Neuronal stem cell (in vitro differentiated cells): Measurements from ENCODE around the gene PTPRB.

Experiments used
- DNase-seq: peaks from one replicate; pipeline ENCODE4 v3.0.0-alpha.2; 2013; ENCODE audit warnings: low spot score
- H2AFZ ChIP-seq: one replicate; pipeline ENCODE4 v1.6.1; 2013; ENCODE audit warnings: mild to moderate bottlenecking, low read length, inconsistent platforms
- H2AK5ac ChIP-seq: 2 replicates; pipeline ENCODE4 v1.6.1; 2013; ENCODE audit warnings: low read depth, mild to moderate bottlenecking, inconsistent platforms, low read length, moderate library complexity, mixed read lengths
- H2BK120ac ChIP-seq: 2 replicates; pipeline ENCODE4 v1.6.1; 2013; ENCODE audit warnings: low read depth, mild to moderate bottlenecking, inconsistent platforms, low read length, moderate library complexity, mixed read lengths
- H2BK12ac ChIP-seq: one replicate; pipeline ENCODE4 v1.6.1; 2013; ENCODE audit warnings: low read length, inconsistent platforms
- H2BK15ac ChIP-seq: 2 replicates; pipeline ENCODE4 v1.6.1; 2013; ENCODE audit warnings: mild to moderate bottlenecking, low read length, inconsistent platforms, mixed read lengths
- H2BK5ac ChIP-seq: one replicate; pipeline ENCODE4 v1.6.1; 2013; ENCODE audit warnings: inconsistent platforms, mild to moderate bottlenecking, low read length, moderate library complexity
- H3K14ac ChIP-seq: one replicate; pipeline ENCODE4 v1.6.1; 2013; ENCODE audit warnings: low read length, inconsistent platforms
- H3K18ac ChIP-seq: 2 replicates; pipeline ENCODE4 v1.6.1; 2013; ENCODE audit warnings: low read length, inconsistent platforms
- H3K23ac ChIP-seq: 2 replicates; pipeline ENCODE4 v1.6.1; 2013; ENCODE audit warnings: low read depth, mild to moderate bottlenecking, mixed read lengths, low read length, inconsistent platforms; ENCODE audit not compliant: poor library complexity
- H3K27ac ChIP-seq: replicated peaks from 3 replicates; pipeline ENCODE4 v1.5.1; 2013; ENCODE audit warnings: low read length, inconsistent platforms
- H3K27me3 ChIP-seq, 3 experiments: 2 replicates each; pipeline ENCODE4 v1.6.1; 2013; ENCODE audit warnings: low read length in 3 of 3, mild to moderate bottlenecking in 2 of 3, inconsistent platforms in 1 of 3, low read depth in 1 of 3, mixed read lengths in 1 of 3, moderate library complexity in 1 of 3; ENCODE audit not compliant: control insufficient read depth in 3 of 3, insufficient read depth in 3 of 3
- H3K36me3 ChIP-seq, 2 donors: replicated peaks in 1 of 2; 2 replicates each; pipeline ENCODE4 v1.6.1; 2013; ENCODE audit warnings: low read length in 2 of 2; ENCODE audit not compliant: control insufficient read depth in 2 of 2, insufficient read depth in 2 of 2
- H3K4ac ChIP-seq: 2 replicates; pipeline ENCODE4 v1.6.1; 2013; ENCODE audit warnings: inconsistent platforms, mild to moderate bottlenecking, low read length, moderate library complexity
- H3K4me1 ChIP-seq, 2 donors: 1 replicate in 1 of 2; 2 replicates in 1 of 2; pipeline ENCODE4 v1.6.1; 2013; ENCODE audit warnings: low read length in 2 of 2, low read depth in 1 of 2; ENCODE audit not compliant: control insufficient read depth in 2 of 2, insufficient read depth in 1 of 2
- H3K4me2 ChIP-seq: one replicate; pipeline ENCODE4 v1.6.1; 2013; ENCODE audit warnings: mild to moderate bottlenecking, low read length, inconsistent platforms; ENCODE audit not compliant: insufficient read depth, poor library complexity, severe bottlenecking
- H3K4me3 ChIP-seq, 2 donors: 2 replicates each; pipeline ENCODE4 v1.5.1; 2013; ENCODE audit warnings: low read length in 2 of 2, mild to moderate bottlenecking in 2 of 2, inconsistent platforms in 1 of 2, moderate library complexity in 1 of 2
- H3K79me1 ChIP-seq: one replicate; pipeline ENCODE4 v1.6.1; 2013; ENCODE audit warnings: low read depth, mild to moderate bottlenecking, inconsistent platforms, low read length, moderate library complexity
- H3K9ac ChIP-seq: one replicate; pipeline ENCODE4 v1.6.1; 2013; ENCODE audit warnings: mild to moderate bottlenecking, low read depth, low read length, inconsistent platforms; ENCODE audit not compliant: poor library complexity
- H3K9me3 ChIP-seq, 2 donors: replicated peaks in 1 of 2; 2 replicates each; pipeline versions ENCODE3 to v1.6.1; 2013; ENCODE audit warnings: low read length in 2 of 2, mild to moderate bottlenecking in 2 of 2, inconsistent platforms in 1 of 2, low read depth in 1 of 2, mixed read lengths in 1 of 2, moderate library complexity in 1 of 2; ENCODE audit not compliant: control insufficient read depth in 2 of 2, insufficient read depth in 1 of 2
- H4K8ac ChIP-seq: one replicate; pipeline ENCODE4 v1.6.1; 2013; ENCODE audit warnings: low read depth, mild to moderate bottlenecking, inconsistent platforms, low read length, moderate library complexity
- H4K91ac ChIP-seq: one replicate; pipeline ENCODE4 v1.6.1; 2013; ENCODE audit warnings: low read length, low read depth, mild to moderate bottlenecking, inconsistent platforms; ENCODE audit not compliant: poor library complexity
- WGBS, 2 donors: extraction: QIAGEN DNeasy Blood & Tissue Kit; methylation state at CpG; one replicate each; pipeline ENCODE4 v1.1.7; 2013; ENCODE audit warnings: missing lambda C conversion rate in 2 of 2, mixed read lengths in 1 of 2; ENCODE audit not compliant: insufficient read length in 2 of 2, insufficient replicate concordance in 1 of 2; ENCODE audit errors: extremely low coverage in 2 of 2; 5-methylcytosine and 5-hydroxymethylcytosine counted together

The PTPRB gene

DNA sequence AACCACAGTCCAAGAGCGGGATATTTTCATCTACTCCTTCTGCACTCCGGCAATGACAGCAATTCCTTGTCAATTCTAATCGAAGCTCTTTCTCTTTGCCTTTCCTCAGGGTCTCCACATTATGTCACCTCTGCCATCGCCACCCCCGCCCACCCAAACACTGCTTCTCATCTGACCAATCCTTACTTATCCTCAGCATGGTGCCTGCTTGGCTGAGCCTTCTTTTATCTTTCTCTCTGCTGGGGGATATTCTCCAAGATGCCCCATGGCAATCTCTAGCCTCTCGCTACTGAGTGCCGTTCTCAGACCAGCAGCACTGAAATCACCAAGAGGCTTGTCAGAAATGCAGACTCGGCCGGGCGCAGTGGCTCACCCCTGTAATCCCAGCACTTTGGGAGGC, 100.6 kb downstream of the PTPRB start:
- Histone ChIP-seq H3K18ac (no peak overlapping the region), H3K79me1 (no peaks in the 10 kb centered on the region), H3K27me3 (no peaks in the 10 kb centered on the region), H2BK15ac (no peak overlapping the region), H2BK5ac (no peak overlapping the region), H3K23ac (no peak overlapping the region), H3K27ac (no peak overlapping the region), H3K4me2 (no peak overlapping the region), H3K4me3 (no peak overlapping the region), H3K9me3 (no peaks in the 10 kb centered on the region), H3K4me1 (peaks cover 2 to 5% of the 10 kb centered on the region in 2 donors), H4K8ac (no peak overlapping the region), H2BK120ac (no peak overlapping the region), H2AK5ac (no peak overlapping the region), H3K4ac (no peak overlapping the region), H3K36me3 (no peaks in the 10 kb centered on the region), H3K14ac (no peak overlapping the region), H2AFZ (no peak overlapping the region), H3K9ac (no peak overlapping the region), H2BK12ac (no peak overlapping the region), H4K91ac (no peak overlapping the region)
- no CpG with 5 or more reads among the region's 10 CpGs for WGBS, 2 donors
- DNase-seq: no peak

DNA sequence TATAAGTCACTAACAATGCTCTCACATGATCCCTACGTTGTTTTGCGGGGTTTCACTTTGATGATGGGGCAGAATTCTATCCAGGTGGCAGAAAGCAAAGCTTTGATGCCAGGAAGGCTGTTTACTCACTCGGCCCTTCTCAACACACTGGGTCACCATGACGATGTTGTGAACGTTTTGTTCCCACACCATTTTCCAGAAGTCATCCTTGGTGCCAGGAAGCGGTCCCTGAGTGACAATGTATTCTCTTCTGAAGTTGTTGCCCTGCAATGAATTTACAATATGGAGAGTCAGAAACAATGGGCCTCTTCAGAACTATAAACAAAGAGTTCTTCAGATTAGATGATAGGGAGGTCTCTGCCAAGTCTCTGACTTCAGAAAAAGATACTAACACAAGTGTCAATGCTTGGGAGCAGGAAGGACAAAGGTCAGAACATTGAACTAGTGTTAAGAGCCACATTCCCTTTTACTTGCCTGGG, 101.3 kb downstream of the PTPRB start:
- no peak overlapping the region for H2AK5ac ChIP-seq
- peaks cover 2 to 5% of the 10 kb centered on the region in 2 donors for H3K4me1 ChIP-seq
- H3K14ac ChIP-seq: no peak overlapping the region
- no CpG with 5 or more reads among the region's 6 CpGs for WGBS, 2 donors
- H2BK120ac ChIP-seq: no peak overlapping the region
- no peak overlapping the region for H2BK15ac ChIP-seq
- no peak overlapping the region for H2BK5ac ChIP-seq
- H2BK12ac ChIP-seq: no peak overlapping the region
- no peak overlapping the region for H3K4me3 ChIP-seq
- H3K18ac ChIP-seq: no peak overlapping the region
- no peak for DNase-seq
- no peak overlapping the region for H3K27ac ChIP-seq
- no peak overlapping the region for H3K4me2 ChIP-seq
- H3K9ac ChIP-seq: no peak overlapping the region
- no peak overlapping the region for H4K91ac ChIP-seq
- H2AFZ ChIP-seq: no peak overlapping the region
- no peaks in the 10 kb centered on the region for H3K36me3 ChIP-seq
- no peak overlapping the region for H3K23ac ChIP-seq
- no peaks in the 10 kb centered on the region for H3K27me3 ChIP-seq
- H3K4ac ChIP-seq: no peak overlapping the region
- no peak overlapping the region for H4K8ac ChIP-seq
- no peaks in the 10 kb centered on the region for H3K9me3 ChIP-seq
- H3K79me1 ChIP-seq: no peaks in the 10 kb centered on the region

DNA sequence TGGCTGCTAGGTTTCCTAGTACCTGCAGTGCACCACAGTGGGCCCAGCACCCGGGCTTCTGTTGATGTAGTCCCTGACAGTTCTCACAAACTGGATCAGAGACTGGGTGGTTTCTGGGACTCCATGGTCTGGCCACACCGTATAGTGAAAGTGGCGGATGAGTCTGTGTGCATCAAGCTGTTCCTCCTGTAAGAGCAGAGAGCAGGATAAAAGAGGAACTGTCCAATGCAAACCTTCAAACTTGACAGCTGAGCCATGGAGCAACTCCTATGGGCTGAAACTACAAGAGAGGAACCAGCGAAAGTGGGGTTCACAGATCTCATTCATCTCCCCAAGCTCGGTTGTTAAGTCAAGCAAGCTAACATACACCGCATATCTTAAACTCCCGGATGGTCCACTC, 102.8 kb downstream of the PTPRB start:
- H2BK5ac ChIP-seq: no peak overlapping the region
- H4K8ac ChIP-seq: no peak overlapping the region
- peaks cover 2 to 5% of the 10 kb centered on the region in 2 donors for H3K4me1 ChIP-seq
- H2BK12ac ChIP-seq: no peak overlapping the region
- H3K23ac ChIP-seq: no peak overlapping the region
- H3K79me1 ChIP-seq: no peaks in the 10 kb centered on the region
- H3K9ac ChIP-seq: no peak overlapping the region
- H3K9me3 ChIP-seq: no peaks in the 10 kb centered on the region
- H3K27me3 ChIP-seq: no peaks in the 10 kb centered on the region
- H3K4me2 ChIP-seq: no peak overlapping the region
- H2BK15ac ChIP-seq: no peak overlapping the region
- H3K14ac ChIP-seq: no peak overlapping the region
- DNase-seq: no peak
- H2AFZ ChIP-seq: no peak overlapping the region
- WGBS, 2 donors: no CpG with 5 or more reads among the region's 7 CpGs
- H2BK120ac ChIP-seq: no peak overlapping the region
- no peak overlapping the region for H4K91ac ChIP-seq
- H2AK5ac ChIP-seq: no peak overlapping the region
- no peak overlapping the region for H3K27ac ChIP-seq
- H3K4me3 ChIP-seq: no peak overlapping the region
- no peaks in the 10 kb centered on the region for H3K36me3 ChIP-seq
- H3K18ac ChIP-seq: no peak overlapping the region
- no peak overlapping the region for H3K4ac ChIP-seq

DNA sequence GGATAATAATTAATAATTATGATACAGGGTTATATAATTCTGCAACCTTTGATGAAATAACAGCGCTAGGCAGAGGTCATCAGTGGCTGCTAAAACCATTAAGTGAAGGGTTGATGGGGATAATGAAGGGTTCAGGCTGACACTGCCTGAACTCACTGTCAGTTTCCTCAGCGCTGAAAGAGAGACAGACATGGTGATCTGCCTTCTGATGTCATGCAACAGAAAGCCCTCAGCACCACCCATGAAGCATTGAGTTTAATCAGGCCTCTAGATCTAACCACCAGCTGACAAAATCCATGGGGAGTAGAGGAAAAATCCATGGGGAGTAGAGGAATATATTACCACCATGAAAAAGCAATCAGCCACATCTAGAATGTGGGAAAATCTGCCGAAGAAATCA, 107.6 kb downstream of the PTPRB start:
- Histone ChIP-seq H3K18ac (no peak overlapping the region), H3K27me3 (no peaks in the 10 kb centered on the region)

More for the DNA sequence above, 107.6 kb downstream of the PTPRB start:
- DNase-seq: no peak
- Histone ChIP-seq H3K4me2 (no peak overlapping the region), H3K4me1 (no peaks in the 10 kb centered on the region), H4K91ac (no peak overlapping the region), H3K14ac (no peak overlapping the region), H4K8ac (no peak overlapping the region), H3K4me3 (no peak overlapping the region), H2BK15ac (no peak overlapping the region), H3K36me3 (no peaks in the 10 kb centered on the region), H2BK5ac (no peak overlapping the region), H3K4ac (no peak overlapping the region), H3K9me3 (no peaks in the 10 kb centered on the region), H3K23ac (no peak overlapping the region), H2BK12ac (no peak overlapping the region), H3K27ac (no peak overlapping the region), H3K9ac (no peak overlapping the region), H2AFZ (no peak overlapping the region), H2AK5ac (no peak overlapping the region), H3K79me1 (no peaks in the 10 kb centered on the region), H2BK120ac (no peak overlapping the region)
- no CpG with 5 or more reads among the region's 3 CpGs for WGBS, 2 donors
